Keratinocyte (primary cell): Measurements from ENCODE around the gene TTC23L.

Experiments used
- CTCF ChIP-seq, 3 experiments: IDR thresholded peaks in 1 of 3; conservative IDR thresholded peaks in 1 of 3; optimal IDR thresholded peaks in 1 of 3; 2 replicates in 2 of 3; 3 replicates in 1 of 3; pipeline versions ENCODE3 to v1.5.1; 2011; ENCODE audit warnings: low read length in 3 of 3, mild to moderate bottlenecking in 3 of 3, moderate library complexity in 2 of 3, control low read depth in 1 of 3, inconsistent platforms in 1 of 3; ENCODE audit not compliant: insufficient read depth in 2 of 3; ENCODE audit errors: extremely low read depth in 1 of 3
- EZH2 ChIP-seq: IDR thresholded peaks from one replicate; pipeline ENCODE4 v1.6.1; 2012; ENCODE audit warnings: inconsistent platforms, mild to moderate bottlenecking, low read length, moderate library complexity

- TF ChIP-seq CTCF (optimal IDR thresholded peaks at IDR 0.05 in 1 of 3, IDR thresholded peaks at IDR 0.05 in 1 of 3, conservative IDR thresholded peaks at IDR 0.05 in 1 of 3; ENCODE audit: extremely low read depth in 1 of 3, insufficient read depth in 2 of 3, low read length in 3 of 3) (no peak), EZH2 (no peak)
Observed at GRCh38 chr5:34889394-34889793, 50.4 kb downstream of the TTC23L start.
